HG02870 (cell line): Measurements from ENCODE around the gene TMED8.
"Not testable (repeated sequence)": the region's sequence is repeated elsewhere in the genome, so short reads cannot be mapped to it uniquely, and the experiment has no call there.

Experiments used
- ATAC-seq: cut with Tn5 transposase; IDR thresholded peaks from one replicate; pipeline ENCODE4 v1.9.1; 2021; ENCODE audit warnings: mild to moderate bottlenecking, moderate library complexity; ENCODE audit not compliant: unreplicated experiment

Gene TMED8

DNA sequence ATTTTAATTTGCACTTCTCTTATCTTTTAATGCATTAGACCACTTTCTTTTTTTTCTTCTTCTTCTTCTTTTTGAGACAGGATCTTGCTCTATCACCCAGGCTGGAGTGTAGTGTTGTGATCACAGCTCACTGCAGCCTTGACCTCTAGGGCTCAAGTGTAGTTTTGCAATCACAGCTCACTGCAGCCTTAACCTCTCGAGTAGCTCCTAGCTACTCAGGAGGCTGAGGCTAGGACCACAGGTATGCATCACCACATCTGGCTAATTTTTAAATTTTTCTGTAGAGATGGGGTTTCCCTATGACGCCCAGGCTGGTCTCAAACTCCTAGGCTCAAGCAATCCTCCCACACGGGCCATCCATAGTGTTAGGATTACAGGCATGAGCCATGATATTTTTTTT, 12.7 kb downstream of the TMED8 start:
- ATAC-seq = no peak

DNA sequence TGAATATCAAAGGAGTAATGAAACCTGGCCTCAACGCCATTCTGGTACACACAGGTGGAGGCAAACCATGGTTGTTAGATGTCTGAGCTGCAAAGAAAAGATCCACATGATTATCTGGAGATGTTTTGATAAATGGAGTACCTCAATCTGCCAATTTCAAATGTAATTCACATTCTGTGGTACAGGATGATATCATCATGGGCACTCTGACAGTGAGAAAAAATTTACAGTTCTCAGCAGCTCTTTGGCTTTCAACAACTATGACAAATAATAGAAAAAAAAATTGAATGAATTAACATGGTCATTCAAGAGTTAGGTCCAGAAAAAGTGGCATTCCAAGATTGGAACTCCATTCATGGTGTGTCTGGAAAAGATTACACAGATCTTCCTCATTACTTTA, 17.3 kb downstream of the TMED8 start:
- no peak for ATAC-seq

GRCh38 chr14:77356899-77357298, 20.0 kb downstream of the TMED8 start:
- ATAC-seq = no peak

DNA sequence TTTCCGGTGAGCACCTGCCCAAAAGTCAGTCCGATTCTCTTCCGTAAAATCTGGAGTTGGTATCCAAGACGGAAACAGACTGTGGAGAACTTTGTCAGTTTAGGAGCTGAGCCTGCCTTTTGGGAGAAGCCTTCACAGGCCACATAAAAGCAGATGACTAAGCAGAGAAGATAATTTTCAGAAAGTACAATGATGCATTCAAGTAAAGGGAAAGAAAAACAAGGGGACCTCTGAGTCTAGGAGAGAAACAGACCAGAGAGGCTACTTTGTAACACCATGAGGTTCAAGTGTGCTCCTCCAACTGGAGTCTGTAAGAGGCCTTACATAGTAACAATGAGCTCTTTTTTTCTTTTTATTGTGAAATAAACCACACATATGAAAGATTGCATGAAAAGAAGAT, 21.1 kb downstream of the TMED8 start:
- ATAC-seq = no peak

DNA sequence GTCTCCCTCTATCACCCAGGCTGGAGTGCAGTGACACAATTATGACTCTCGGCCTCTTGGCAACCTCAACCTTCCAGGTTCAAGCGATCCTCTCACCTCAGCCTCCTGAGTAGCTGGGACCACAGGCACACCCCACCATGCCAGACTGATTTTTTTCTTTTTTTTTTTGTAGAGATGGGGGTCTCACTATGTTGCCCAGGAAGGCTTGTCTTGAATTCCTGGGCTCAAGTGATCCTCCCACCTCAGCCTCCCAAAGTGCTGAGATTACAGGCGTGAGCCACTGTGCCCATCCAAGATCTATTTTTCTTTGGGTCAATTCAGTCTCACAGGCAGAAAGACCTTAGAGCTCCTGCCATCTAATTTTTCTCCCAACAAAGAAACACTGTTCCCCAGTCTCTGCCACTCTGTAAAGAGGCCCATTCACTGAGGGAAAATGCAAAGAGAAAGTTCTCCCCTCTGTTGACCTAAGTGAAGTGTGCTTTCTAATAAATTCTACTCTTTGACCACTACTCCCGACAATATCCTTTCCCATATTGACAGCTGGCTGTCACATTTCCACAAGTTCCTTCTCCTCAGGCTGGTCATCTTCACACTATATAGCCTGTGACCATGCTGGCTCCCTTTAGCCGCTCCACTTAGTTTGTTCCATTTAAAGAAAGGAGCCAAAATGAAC, 23.3 kb downstream of the TMED8 start:
- no peak for ATAC-seq

GRCh38 chr14:77347751-77348150, 29.1 kb downstream of the TMED8 start:
- no peak for ATAC-seq

DNA sequence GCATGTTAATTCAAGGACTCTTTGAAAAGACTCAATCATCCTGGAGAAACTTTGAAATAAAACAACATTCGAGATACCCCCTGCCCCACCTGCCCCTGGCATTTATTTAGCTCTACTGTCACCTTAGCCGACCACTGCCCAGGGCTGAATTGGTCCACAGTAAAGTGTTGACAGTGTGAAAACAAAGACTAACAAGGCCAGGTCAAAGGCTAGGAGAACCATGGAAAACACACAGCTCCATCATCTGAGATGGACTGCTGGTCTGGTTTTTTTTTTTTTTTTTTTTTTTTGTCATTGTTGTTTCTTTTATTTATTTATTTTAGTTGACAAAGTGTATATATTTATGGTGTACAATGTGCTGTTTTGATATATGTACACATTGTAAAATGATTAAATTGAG, 30.4 kb downstream of the TMED8 start:
- ATAC-seq = no peak

DNA sequence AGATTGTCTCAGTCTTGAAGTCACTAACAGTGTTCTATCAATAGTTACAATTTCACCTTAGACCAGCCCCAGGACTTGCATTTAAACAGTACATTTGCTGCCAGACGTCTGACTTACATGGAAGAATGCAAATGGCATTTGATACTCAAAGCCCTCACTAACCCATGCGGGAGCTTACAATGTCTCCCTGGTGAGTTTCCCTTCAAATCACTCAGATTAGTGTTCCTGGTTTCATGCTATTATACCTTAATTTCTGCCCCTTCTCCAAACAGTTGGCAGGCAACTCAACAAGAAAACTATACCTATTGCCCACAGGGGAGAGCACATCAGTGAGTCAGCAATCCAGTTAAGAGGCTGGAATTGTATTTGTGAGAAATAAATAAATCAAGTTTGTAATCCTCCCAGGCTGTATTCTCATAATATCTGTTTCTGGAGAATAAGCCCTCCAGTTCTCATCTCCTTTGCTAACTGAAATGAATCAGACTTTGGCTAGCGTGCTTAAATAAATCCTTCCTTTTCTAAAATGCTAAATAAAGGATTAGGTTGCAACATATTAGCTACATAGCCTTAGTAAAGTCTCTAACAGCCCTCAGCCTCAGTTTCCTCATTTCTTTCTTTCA, 32.4 kb downstream of the TMED8 start:
- ATAC-seq = no peak

GRCh38 chr14:77343662-77344061, 33.2 kb downstream of the TMED8 start:
- ATAC-seq = no peak

GRCh38 chr14:77342726-77343397, 34.0 kb downstream of the TMED8 start:
- ATAC-seq = no peak

- no peak for ATAC-seq
Measured at GRCh38 chr14:77340389-77340788, 36.5 kb downstream of the TMED8 start.

DNA sequence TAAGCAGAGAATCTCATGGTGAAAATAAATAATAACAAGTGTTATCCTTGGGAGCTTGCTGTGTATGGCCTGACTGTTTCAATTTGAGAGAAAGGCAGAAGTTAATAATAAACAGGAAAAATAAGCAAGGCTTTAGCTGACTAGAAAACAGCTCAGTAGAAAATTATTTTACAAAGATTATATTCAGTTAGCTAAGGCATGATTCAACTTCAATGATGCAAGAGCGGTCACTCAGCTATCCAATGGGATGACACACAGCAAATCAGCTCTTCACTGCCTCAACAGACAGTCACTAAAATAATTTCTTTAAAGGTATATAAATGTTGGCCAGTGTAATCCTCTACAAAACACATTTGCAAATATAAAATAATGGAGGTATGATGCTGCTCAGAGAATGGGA, 37.5 kb downstream of the TMED8 start:
- no peak for ATAC-seq

GRCh38 chr14:77338302-77338701, 38.6 kb downstream of the TMED8 start:
- ATAC-seq = no peak

DNA sequence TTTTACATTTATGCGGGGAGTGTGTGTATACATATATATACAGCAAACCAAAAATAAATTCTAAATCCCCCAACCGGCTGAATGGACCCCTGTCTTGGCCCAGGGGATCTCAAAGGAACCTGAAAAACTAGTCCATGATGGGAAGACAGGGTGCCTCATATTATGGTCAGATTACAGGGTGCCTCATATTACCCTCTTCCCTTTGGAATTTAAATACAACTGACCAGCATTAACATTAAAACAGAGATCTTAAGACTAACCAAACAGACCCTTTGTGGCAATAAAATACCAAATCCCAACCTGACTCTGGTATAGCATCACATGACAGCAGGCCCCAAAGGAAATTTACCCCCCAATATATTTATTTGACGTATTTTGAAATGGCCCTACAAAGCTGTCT, 39.0 kb downstream of the TMED8 start:
- no peak for ATAC-seq

GRCh38 chr14:77337255-77337654, 39.6 kb downstream of the TMED8 start:
- ATAC-seq = not testable (repeated sequence)

GRCh38 chr14:77335576-77335975, 41.3 kb downstream of the TMED8 start:
- no peak for ATAC-seq

DNA sequence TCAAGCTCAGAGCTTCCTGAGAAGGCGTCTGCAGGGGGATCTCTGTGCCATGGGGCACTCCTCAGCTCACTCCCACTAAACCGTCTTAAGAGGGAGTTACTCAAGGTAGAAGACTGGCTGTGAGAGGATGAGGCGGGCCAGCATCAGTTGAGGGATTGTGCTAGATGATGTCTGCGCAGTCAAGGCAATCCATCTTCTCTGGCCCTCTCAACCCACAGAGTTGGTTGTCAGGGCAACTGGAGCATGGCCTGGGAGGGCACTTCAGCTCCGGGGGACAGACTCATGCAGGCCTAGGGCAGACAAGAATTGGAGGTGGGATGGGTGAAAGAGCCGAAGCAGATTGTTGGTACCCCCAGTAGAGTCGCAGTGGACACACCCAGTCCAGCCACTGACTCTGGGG, 47.0 kb downstream of the TMED8 start:
- no peak for ATAC-seq

GRCh38 chr14:77327111-77327510, 49.8 kb downstream of the TMED8 start:
- no peak for ATAC-seq

GRCh38 chr14:77325746-77326094, 51.2 kb downstream of the TMED8 start:
- no peak for ATAC-seq

- ATAC-seq = no peak
Measured at GRCh38 chr14:77324816-77325745, 51.8 kb downstream of the TMED8 start.

GRCh38 chr14:77324289-77324688, 52.6 kb downstream of the TMED8 start:
- no peak for ATAC-seq
